HG03066 (cell line): ENCODE measurements around the gene NXPE3.

ENCODE experiments used
- ATAC-seq: cut with Tn5 transposase; IDR thresholded peaks from one replicate; pipeline ENCODE4 v1.9.1; 2021; ENCODE audit warnings: low read depth; ENCODE audit not compliant: unreplicated experiment

Gene NXPE3

DNA sequence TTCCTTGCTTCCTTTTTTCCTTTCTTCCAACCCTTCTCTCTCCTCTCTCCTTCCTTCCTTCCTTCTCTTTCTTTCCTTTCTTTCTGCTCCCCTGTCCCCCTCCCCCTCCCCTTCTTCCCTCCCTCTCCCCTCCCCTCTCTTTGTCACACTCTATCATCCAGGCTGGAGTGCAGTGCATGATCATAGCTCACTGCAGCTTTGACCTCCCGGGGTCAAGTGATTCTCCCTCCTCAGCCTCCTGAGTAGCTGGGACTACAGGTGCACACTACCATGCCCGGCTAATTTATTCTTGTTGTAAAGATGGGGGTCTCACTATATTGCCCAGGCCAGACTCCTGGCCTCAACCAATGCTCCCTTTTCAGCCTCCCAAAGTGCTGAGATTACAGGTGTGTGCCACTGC, 89.0 kb downstream of the NXPE3 start:
- no peak for ATAC-seq

DNA sequence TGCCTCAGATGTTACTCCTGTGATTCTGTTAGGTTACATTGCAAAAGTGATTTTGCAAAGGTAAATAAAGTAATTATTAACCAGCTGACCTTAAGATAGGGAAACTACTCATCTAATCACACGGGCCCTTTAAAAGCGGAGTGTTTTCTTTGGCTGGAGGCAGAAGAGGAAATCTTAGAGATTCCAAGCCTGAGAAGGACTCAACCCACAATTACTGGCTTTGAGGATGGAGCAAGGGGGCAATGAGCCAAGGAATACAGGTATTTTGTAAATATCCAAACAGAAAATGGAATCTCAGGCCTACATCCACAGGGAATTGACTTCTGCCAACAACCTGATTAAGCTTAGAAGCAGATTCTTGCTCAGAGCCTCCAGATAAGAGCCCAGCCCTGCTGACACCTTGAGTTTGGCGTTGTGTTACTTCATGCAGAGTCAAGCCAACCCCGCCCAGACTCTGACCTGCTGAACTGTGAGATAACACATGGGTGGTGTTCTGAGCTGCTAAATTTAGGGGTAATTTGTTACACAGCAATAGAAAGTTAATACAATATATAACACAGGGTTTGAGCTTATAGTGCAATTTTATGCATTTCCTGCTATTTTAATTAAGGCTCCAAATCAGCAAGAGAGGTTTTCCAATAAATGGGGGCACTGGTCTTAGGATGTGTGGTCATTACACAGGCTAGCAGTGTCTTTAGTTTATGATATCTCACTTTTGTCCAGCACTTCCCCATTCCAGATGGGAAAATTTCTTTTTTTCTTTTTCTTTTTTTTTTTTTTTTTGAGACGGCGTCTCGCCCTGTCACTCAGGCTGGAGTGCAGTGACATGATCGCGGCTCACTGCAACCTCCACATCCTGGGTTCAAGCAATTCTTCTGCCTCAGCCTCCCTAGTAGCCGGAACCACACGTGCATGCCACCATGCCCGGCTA, 89.8 kb downstream of the NXPE3 start:
- no peak for ATAC-seq

DNA sequence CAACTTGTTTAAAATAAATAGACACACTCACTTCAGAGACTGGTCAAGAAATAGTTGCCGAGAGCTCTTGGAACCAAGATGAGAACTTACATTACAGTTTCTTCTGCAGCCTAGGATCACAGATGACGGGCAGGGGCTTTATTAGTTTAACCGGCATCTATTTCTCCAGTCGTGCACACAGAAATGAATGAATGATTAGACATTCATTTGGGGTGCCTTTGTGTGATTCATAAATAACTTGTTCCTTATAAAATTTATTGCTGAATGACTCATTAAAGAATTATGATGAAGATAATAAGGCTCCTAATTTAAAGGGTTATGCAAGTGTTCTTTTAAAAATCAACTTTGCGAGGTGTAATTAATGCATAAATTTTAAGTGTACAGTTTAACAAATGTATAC, 91.1 kb downstream of the NXPE3 start:
- ATAC-seq, result no peak

DNA sequence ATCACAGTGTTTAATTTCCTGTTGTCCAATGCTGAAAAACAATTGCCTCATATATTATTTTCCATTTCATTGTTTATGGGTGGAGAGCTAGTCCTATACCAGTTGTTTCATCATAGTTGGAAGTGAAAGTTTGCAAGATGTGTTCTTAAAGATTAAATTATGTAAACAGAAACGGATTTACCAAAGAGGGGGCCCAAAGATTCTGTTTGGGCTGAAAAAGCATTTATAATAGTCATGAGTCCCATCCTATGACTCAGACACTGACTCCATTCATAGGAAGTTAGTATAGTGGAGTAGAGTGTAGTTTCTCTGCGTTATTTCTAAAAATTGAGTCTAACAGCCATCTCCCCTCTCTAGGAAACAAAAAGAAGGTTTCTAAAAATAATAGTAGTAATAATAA, 94.6 kb downstream of the NXPE3 start:
- ATAC-seq, result no peak

DNA sequence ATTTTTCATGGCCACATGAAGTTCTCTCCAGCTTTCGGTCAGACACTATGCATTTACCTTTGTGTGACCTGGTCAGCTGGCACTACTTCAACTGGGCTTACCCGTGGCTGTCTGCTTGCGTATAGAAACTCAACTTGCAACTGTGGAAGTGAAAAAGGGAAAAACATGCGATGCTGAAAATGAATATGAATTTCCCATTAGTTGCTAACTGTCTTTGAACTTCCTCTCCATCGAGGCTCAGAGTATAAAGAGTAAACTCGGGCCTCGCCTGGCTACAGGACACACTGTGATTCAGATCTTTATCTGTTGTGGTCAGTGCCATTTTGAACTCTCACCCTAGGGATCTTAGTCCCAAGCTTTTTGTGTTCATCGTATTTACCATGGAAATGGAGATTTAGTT, 97.1 kb downstream of the NXPE3 start:
- no peak for ATAC-seq
